Psoas muscle (tissue), 8 donors: ENCODE results near the gene DOCK1. TPM values are rescaled to one million over a fixed set of nuclear protein-coding genes. Genes with fewer than 3 reads are reported as not detected.

ENCODE experiments used
- ATAC-seq, 4 donors: fragments of 200-7000 bp; cut with Tn5 transposase; one replicate each; pipeline ENCODE4 v1.9.1; 2020; ENCODE audit warnings: moderate library complexity in 3 of 4, mild to moderate bottlenecking in 2 of 4
- DNase-seq, 2 donors: peaks; one replicate each; pipeline ENCODE4 v3.0.0-alpha.2; 2020
- H3K27ac ChIP-seq: fragments of 200-600 bp; one replicate; pipeline ENCODE4 v1.8.0; 2022
- H3K27me3 ChIP-seq, 3 donors: fragments of 200-600 bp in 1 of 3; one replicate each; pipeline versions ENCODE4 v1.6.1 to v1.8.0; 2013 to 2022; ENCODE audit warnings: low read length in 2 of 3, mild to moderate bottlenecking in 2 of 3, moderate library complexity in 1 of 3; ENCODE audit not compliant: insufficient read depth in 3 of 3
- H3K36me3 ChIP-seq, 2 donors: fragments of 200-600 bp in 1 of 2; one replicate each; pipeline versions ENCODE4 v1.6.1 to v1.8.0; 2013 to 2022; ENCODE audit warnings: low read depth in 1 of 2, mild to moderate bottlenecking in 1 of 2, moderate library complexity in 1 of 2; ENCODE audit not compliant: insufficient read depth in 1 of 2
- H3K4me1 ChIP-seq: fragments of 200-600 bp; one replicate; pipeline ENCODE4 v1.8.0; 2022
- H3K4me3 ChIP-seq: fragments of 200-600 bp; one replicate; pipeline ENCODE4 v1.8.0; 2022; ENCODE audit warnings: mild to moderate bottlenecking
- H3K9me3 ChIP-seq: fragments of 200-600 bp; one replicate; pipeline ENCODE4 v1.8.0; 2022
- CTCF ChIP-seq: fragments of 200-600 bp; IDR thresholded peaks from one replicate; pipeline ENCODE4 v1.8.0; 2022; ENCODE audit warnings: antibody characterized with exemption
- whole genome bisulfite sequencing, 3 donors: extraction: QIAGEN DNeasy Blood & Tissue Kit; methylation state at CpG; one replicate each; pipeline versions ENCODE4 v1.1.6 to v1.1.7; 2013; 5-methylcytosine and 5-hydroxymethylcytosine counted together
- intact Hi-C, 2 donors: fragments of 100-400 bp; cut with DNase I; formaldehyde crosslinking; loops; one replicate each; pipeline versions ENCODE4 v1.11.0 to v1.14.2; 2022
- polyA plus RNA-seq, 3 donors: library from polyadenylated mRNA; stranded (reverse); fragments of 200-250 nt; gene quantifications; one replicate each; pipeline ENCODE4 v1.2.3, GENCODE V29; 2013
- total RNA-seq, 4 donors: library from RNA; stranded (reverse); fragmentation: NEBNext Ultra II Directional in 2 of 4; extraction: Animal tissue kit (Norgen Biotek cat#: 25700) in 2 of 4; gene quantifications; one replicate each; pipeline versions ENCODE4 v1.2.1 to v1.2.4, GENCODE V29; 2021 to 2023
- donor health status: healthy with polysubstance abuse.
- donor health status: DM: no; HTN: no; CAD: no; lungs with moderate emphysema.
- donor health status: Bipolar disorder and iron deficiency.
- donor health status: healthy.
- donor health status: DM: yes; HTN: yes; CAD: no.
- donor health status: DM: no; HTN: no; CAD: no.
- donor health status: DM: no; HTN: no; CAD: no.
- donor health status: DM: yes; HTN: yes; CAD: no.

Gene DOCK1
- total and polyA plus RNA-seq, 7 donors, result 2.1 to 11.3 (median 5.4) TPM

GRCh38 chr10:127088908-127089307, 183.7 kb downstream of the DOCK1 start:
- no peaks in the 10 kb centered on the region for H3K36me3 ChIP-seq
- no peaks in the 10 kb centered on the region for H3K27me3 ChIP-seq
- H3K4me1 ChIP-seq, result no peaks in the 10 kb centered on the region
- DNase-seq, result no peak
- intact Hi-C loops, result no loop called here
- H3K4me3 ChIP-seq, result no peak overlapping the region
- no peaks in the 10 kb centered on the region for H3K9me3 ChIP-seq
- WGBS, 3 donors, result 94 to 96% (median 95%) methylated on average over 10 of the region's 10 CpGs
- no peak for TF ChIP-seq CTCF
- no peak for ATAC-seq
- no peak overlapping the region for H3K27ac ChIP-seq

GRCh38 chr10:127089446-127089845, 184.2 kb downstream of the DOCK1 start:
- intact Hi-C loops, result no loop called here
- no peak overlapping the region for H3K4me3 ChIP-seq
- ATAC-seq, result no peak
- H3K9me3 ChIP-seq, result no peaks in the 10 kb centered on the region
- DNase-seq, result no peak
- no peak overlapping the region for H3K27ac ChIP-seq
- no peaks in the 10 kb centered on the region for H3K27me3 ChIP-seq
- WGBS, 3 donors, result 87 to 91% (median 90%) methylated on average over 5 of the region's 5 CpGs
- TF ChIP-seq CTCF, result no peak
- H3K4me1 ChIP-seq, result no peaks in the 10 kb centered on the region
- H3K36me3 ChIP-seq, result no peaks in the 10 kb centered on the region

GRCh38 chr10:127090138-127090537, 184.9 kb downstream of the DOCK1 start:
- no peak for TF ChIP-seq CTCF
- H3K9me3 ChIP-seq, result no peaks in the 10 kb centered on the region
- H3K27ac ChIP-seq, result no peak overlapping the region
- no peaks in the 10 kb centered on the region for H3K36me3 ChIP-seq
- no peaks in the 10 kb centered on the region for H3K27me3 ChIP-seq
- no peak overlapping the region for H3K4me3 ChIP-seq
- no peak for ATAC-seq
- no peaks in the 10 kb centered on the region for H3K4me1 ChIP-seq
- WGBS, 3 donors, result 89 to 96% (median 91%) methylated on average over 8 of the region's 8 CpGs
- intact Hi-C loops, result no loop called here
- no peak for DNase-seq

GRCh38 chr10:127091354-127091753, 186.1 kb downstream of the DOCK1 start:
- H3K4me3 ChIP-seq, result no peak overlapping the region
- no peaks in the 10 kb centered on the region for H3K36me3 ChIP-seq
- H3K9me3 ChIP-seq, result no peaks in the 10 kb centered on the region
- H3K4me1 ChIP-seq, result no peaks in the 10 kb centered on the region
- H3K27me3 ChIP-seq, result no peaks in the 10 kb centered on the region
- WGBS, 3 donors, result 88 to 96% (median 94%) methylated on average over 7 of the region's 7 CpGs
- ATAC-seq (no peak), DNase-seq (no peak)
- no peak for TF ChIP-seq CTCF
- intact Hi-C loops, result no loop called here
- H3K27ac ChIP-seq, result no peak overlapping the region

- no peak for TF ChIP-seq CTCF
- 90 to 92% (median 91%) methylated on average over 9 of the region's 9 CpGs for WGBS, 3 donors
- intact Hi-C loops, result no loop called here
- ATAC-seq (no peak), DNase-seq (no peak)
- Histone ChIP-seq H3K27me3 (no peaks in the 10 kb centered on the region), H3K4me3 (no peak overlapping the region), H3K27ac (no peak overlapping the region), H3K9me3 (no peaks in the 10 kb centered on the region), H3K4me1 (no peaks in the 10 kb centered on the region), H3K36me3 (no peaks in the 10 kb centered on the region)
These were observed 187.7 kb downstream of the DOCK1 start for GRCh38 chr10:127092916-127093315.
